DMS79 treated with DMSO at 0.1 percent for 48 hours (cell line): ENCODE results near the gene CLEC4F.

Experiments
- DNase-seq: peaks from one replicate; lab custom pipeline; 2025; lab: John Stamatoyannopoulos, UW

The CLEC4F gene, protein sequence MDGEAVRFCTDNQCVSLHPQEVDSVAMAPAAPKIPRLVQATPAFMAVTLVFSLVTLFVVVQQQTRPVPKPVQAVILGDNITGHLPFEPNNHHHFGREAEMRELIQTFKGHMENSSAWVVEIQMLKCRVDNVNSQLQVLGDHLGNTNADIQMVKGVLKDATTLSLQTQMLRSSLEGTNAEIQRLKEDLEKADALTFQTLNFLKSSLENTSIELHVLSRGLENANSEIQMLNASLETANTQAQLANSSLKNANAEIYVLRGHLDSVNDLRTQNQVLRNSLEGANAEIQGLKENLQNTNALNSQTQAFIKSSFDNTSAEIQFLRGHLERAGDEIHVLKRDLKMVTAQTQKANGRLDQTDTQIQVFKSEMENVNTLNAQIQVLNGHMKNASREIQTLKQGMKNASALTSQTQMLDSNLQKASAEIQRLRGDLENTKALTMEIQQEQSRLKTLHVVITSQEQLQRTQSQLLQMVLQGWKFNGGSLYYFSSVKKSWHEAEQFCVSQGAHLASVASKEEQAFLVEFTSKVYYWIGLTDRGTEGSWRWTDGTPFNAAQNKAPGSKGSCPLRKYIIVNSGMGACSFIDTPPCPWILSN

DNA sequence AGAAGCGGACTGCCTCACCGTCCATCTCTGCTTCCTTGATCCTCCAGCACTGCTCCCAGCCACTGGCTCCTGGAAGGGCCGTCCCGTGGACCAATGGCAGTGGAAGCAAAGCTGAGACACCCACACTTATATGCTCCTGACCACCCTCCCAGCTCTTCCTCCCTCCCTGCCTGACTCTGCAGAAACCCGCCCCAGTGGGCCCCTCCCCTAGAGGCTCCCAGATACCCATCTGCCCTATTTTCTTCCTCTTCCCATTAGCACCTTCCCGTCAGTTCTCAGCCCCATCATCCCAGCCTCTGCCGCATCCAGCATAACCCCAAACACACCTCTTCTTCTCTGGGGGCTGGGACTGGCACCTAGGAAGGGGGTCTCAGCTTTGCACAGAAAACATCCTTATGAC lies at the start of gene CLEC4F:
CLEC4F (minus strand) TSS at position 101 of the 400 bp plus-strand sequence; CDS start at position 25, 76 bp downstream.
- no peak for DNase-seq

DNA sequence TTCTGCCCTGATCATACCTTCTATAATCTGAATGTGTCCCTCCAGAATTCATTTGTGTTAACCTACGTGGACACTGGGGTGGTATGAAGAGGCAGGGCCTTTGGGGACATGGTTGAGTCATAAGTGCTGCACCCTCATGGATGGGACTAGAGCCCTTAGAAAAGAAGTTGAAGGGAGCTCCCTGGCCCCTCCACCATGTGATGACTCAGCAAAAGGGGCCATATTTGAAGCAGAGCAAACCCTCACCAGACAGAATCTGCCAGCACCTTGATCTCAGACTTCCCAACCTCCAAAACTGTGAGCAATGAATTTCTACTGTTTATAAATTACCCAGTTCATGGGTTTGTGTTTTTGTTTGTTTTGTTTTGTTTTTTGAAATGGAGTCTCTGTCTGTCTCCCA lies 48.6 kb upstream of the CLEC4F start:
- no peak for DNase-seq

DNA sequence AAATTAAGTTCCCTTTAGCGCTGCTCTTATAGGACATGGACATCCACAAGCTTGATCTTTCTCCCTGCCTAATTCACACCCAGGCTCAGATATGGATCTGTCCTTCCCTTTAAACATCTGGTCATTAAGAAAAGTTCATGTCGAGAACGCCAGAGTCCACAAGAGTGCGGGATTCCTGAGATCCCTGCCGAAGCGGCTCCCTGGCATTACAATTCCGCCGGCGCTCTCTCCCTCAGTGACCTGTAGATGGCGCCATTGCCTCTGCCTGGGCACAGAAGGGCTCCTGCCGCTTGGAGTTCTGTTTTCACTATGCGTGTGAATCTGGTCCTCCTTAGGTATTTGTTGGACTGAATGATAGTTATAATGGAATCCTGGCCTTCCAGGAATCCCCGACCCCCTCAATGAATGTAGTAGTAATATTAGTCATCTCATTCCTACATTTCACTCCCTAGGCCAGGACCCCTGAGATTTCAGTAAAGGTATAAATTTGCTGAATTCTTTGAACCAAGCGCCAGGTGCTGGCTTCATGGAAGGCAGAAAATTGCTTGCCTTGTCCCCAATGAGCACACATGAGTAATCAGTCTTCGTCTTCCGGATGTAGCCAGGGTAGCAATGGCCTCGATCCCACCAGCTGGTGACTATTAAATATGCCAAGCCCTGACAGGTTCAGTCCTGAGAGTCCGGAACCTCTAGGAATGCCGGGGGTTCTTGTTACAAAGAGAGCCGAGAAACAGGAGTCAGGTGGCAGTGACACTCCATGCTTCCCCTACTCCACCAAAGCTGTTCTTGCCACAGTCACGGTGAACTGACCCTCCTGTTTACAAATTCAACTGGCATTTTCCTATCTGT lies 41.6 kb upstream of the CLEC4F start:
- DNase-seq = peak; percentile 73

DNA sequence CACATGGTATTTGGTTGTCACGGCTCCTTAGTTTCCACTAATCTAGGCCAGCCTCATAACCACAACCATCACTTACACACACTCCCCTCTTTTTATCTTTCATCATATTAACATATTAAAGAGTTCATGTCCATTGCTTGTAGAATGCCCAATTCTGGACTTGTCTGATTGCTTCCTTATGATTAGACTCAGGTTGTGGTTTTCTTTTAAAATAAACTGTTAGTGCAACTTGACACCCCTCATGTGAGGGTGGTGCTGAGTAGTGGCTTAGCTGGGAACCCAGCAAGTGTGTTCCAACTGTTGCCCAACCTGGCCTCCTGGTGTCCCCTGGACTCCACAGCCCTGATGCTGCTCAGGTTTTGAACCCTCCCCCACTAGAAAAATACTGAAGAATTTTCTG lies 35.3 kb upstream of the CLEC4F start:
- no peak for DNase-seq

DNA sequence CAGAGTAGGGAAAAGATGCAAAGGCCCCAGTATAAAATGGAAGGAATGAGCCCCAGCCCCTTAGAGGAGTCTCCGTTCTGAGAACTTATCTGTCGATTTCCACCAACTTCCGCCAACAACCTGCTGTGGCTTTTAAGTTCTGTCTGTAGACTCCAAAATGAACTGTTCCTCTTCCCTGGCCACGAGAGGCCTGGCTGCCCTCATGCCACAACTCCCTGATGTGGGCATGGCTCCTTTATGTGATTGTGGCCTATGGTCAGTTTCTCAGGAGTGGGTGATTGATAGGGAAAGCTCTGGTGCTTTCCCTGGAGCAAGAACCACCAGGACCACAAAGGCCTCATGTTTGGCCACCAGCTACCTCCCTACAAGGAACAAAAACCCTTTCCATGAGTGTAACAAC lies 34.0 kb upstream of the CLEC4F start:
- no peak for DNase-seq

DNA sequence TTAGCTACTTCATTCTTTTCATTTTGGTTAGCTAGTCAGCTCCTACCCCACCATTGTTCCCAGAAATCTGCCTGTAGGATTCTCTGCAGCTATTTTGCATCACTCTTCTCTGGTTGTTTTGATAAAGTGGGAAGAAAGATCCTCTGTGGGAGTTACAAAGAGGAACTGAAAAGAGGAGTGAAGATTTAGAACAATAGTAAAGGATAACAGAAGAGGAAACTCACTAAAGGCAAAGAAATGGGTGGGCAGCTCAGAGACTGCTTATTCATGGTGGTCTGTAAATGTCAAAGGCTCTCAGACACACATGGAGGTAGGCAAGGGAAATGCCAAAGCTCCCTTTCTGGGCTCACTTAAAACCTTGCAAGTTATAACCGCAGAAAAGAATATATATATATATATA lies 32.4 kb upstream of the CLEC4F start:
- DNase-seq = no peak

DNA sequence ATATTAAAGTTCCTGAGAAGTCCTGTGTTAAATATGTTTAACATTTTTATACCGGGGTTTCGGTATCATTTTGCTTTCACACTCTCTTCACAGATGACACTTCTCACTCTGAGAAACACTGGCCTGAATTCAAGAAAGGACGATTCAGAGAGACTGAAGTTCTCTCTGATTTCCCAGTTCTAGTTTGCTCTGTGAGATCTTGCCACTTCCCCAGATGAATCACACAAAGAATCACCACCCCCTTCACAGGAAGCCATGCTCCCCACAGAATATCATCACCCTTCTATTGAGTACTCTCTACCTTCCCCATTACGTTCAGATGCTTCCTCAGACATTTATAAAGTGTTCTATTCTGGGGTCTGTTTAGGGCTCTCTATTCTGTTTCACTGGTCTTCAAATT lies 31.3 kb upstream of the CLEC4F start:
- DNase-seq = no peak

DNA sequence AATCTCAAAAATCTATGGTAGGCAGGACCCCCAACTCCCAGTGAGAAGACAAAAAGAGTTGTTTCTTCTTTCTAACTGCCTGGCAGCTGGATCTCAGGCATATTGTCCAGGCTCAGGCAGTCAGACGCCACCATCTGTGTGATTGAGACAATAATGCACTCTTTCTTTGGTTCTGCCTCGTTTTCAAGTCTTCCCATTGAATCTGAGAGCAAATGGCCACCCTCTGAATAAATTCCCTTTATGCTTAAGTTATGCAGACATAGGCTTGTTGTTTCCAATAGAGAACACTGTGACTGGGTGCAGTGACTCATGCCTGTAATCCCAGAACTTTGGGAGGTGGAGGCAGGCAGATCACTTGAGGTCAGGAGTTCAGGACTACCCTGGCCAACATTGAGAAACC lies 30.5 kb upstream of the CLEC4F start:
- DNase-seq = no peak

DNA sequence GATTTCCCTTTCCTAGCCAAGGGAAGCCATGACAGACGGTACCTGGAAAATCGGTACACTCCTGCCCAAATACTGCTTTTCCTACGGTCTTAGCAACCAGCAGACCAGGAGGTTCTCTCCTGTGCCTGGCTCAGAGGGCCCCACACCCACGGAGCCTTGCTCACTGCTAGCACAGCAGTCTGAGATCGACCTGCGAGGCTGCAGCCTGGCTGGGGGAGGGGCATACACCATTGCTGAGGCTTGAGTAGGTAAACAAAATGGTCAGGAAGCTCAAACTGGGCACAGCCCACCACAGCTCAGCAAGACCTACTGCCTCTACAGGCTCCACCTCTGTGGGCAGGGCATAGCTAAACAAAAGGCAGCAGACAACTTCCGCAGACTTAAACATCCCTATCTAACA lies 22.0 kb upstream of the CLEC4F start:
- no peak for DNase-seq

DNA sequence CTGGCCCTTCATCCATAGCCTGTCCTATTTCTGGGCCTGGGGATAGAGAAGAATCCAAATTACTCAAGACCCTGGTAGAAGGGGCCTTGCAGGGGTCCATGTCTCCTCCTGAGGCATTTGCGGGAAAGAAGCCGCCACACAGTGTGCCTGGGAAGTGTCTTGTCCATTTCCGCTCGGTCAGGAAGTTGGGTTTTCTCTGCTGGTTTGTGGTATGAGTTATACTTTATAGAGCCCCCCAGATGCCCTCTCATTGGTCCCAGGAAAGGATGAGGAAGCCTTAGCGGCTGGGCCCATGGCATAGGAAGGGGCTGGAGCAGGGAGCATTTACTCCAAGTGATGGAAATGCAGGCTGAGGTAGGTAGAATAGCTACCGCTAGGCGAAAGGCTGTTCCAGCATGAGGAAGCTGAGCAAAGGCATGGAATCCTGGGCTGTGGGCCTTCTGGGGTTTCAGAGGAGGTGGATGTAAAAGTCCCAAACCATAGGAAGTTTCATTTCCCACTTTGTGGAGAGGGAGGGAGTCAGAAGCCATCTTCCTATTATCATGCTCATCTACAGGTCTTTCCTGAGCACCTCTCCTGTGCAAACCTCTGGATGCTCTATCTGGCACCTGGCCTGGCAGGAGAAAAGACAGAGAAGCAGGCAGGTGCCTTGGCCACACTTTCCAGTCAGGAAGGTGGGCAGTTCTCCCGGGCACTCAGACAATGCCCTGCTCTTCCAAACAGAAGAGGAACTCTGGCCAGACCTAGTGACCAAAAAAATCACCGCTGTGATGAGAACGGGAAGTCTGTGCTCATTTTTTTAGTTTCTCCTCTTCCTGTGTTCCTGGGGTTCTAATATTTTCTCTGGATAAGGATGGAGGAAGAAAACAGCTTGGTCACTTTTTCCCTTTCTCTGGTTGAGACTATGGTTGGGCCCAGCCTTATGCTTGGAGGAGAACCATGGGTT lies 17.9 kb upstream of the CLEC4F start:
- DNase-seq = no peak

DNA sequence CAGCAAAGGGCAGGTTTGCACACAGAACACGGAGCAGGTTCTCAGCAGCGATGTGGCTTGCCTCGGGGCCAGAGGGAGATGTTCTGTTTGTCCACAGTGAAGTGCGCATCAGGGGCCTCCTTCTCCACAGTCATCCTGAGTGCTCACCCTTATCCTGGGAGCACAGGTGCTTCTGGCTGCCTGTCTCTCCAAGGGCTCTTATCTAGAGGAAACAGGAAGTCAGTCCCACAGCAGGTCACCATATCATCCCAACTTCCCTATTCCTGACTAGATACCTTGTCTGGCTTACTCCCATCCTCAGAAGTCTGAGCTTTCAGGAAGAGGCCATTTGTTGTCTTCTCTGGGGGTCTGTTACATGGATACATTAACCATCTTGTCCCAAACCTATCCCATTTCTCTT lies 15.2 kb upstream of the CLEC4F start, which contains the start of gene CD207:
CD207 (minus strand) TSS at position 174 of the 400 bp plus-strand sequence; CDS start at position 134, 40 bp downstream.
- no peak for DNase-seq

DNA sequence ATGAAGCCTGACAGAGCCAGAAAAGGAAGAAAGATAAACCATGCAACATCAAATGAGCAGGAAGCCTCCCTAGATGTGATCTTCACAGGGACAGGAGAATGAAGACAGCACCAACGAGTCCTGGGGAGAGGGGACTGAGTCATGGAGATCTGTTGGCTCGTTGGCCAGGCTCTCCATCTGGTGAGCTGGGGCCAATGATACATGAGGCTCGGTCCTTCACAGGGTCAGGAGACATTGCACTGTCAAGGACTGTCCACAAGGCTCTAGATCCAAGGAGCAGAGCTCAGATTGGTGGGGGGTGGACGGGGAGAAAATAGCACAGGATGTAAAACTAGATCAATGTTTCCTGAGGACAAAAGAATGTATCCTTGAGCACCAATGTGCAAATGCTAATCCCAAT lies 14.5 kb upstream of the CLEC4F start:
- no peak for DNase-seq

DNA sequence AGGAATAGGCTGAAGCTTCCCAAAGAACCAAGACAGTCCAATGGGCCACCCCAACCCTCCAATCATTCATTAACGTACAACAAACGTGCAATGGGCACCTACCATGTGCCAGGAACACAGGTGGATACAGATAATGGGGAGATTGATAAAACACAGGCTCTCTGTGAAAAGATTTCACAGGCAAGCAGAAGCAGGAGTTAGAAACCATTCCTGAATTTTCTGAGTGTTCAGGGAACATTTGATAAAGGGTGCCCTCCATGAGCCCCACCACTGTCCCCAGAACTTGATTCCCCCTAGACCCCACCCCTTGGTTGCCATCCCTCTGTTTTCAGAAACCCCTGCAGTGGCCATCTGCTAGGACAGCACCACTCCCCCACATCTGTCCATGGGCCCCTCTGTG lies 13.7 kb upstream of the CLEC4F start:
- DNase-seq = no peak

DNA sequence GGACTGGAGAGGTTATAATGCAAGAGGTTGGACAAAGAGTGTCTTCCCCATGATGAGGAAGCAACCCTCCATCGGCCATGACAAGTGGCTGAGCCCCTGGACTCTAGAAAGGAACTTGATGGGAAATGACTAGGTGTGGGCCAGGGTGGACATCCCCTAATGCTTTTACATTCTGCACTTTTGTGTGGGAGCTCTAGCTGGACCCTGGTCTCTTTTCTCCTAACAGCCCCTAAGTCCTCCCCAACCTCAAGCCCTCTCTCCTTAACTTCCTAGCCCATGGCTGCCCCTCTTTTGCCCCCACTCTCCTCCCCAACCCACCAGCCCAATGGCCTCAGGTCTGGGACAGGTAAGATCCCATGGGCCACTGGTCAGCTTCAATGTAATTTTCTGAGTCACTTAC lies 12.8 kb upstream of the CLEC4F start:
- no peak for DNase-seq

DNA sequence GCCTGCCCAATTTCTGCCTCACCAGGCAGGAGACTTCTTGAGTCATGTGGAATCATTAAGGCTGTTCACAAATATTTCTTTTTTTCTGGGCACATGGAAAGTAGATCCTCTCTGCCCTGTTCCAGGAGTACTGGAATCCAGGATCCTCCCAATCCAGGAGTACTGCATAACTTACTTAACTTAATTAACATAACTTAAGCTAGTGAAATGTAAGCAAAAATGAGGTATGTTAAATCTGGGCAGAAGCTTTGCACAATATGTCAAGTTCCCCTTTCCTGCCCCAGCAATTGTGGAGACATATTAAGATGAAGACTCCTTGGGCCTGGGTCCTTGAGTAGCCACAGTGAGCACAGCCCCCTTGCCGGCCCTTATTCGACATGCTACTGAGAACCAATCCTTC lies 12.0 kb upstream of the CLEC4F start:
- DNase-seq = no peak

DNA sequence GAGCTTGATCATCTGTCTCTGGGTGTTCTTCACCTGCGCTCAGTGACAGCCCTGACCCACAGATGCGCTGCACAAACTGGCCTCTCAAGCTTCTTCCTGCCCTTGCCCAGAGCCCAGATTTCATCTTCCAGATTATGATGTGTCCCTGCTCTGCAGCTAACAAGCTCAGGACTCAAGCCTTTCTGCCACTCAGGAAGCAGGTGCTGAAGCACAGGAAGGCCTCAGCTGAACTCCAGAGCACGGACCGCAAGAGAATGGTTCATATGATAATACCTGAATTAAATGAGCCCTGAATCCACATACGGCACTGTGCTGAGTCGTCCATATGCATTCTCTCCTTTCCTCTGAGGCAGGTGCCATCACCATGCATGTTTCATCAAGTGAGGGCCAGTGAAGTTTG lies 11.5 kb upstream of the CLEC4F start:
- DNase-seq = no peak

DNA sequence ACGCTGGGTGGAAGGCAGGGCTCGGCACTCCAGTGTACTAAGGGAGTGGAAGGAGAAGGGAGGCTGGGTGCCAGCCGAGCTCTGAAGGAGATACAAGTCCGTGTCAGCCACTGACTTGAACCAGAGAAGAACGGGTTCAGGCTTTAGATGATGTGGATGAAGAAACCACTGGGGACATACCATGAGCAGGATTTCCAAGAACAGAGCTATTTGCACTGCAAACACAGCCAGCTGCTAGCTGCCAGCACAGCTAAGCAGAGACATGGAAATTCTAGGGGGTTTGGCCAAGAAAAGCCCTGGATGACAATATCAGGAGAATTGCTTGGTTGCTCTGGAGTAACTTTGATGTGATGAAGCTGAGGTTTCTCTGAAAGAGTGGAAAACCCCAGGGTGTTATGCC lies 10.0 kb upstream of the CLEC4F start:
- DNase-seq = no peak

DNA sequence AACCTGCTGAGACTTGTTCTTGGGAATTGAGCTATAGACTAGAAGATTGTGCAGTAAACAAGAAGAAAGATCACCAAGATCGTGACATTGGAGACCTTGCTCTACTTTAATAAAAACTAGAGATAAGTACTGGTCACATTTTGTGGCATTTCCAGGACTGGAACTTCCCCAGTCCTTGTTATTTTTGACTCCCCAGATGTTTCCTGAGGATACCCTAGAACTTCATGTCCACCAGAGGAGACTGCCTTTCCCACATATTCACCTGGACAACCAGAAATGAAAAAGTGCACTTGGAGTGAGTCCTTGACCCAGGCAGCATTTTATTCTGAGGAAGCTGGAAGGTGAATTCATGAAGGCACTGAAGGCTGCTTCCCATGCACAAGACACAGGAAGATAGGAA lies 9.5 kb upstream of the CLEC4F start:
- no peak for DNase-seq

DNA sequence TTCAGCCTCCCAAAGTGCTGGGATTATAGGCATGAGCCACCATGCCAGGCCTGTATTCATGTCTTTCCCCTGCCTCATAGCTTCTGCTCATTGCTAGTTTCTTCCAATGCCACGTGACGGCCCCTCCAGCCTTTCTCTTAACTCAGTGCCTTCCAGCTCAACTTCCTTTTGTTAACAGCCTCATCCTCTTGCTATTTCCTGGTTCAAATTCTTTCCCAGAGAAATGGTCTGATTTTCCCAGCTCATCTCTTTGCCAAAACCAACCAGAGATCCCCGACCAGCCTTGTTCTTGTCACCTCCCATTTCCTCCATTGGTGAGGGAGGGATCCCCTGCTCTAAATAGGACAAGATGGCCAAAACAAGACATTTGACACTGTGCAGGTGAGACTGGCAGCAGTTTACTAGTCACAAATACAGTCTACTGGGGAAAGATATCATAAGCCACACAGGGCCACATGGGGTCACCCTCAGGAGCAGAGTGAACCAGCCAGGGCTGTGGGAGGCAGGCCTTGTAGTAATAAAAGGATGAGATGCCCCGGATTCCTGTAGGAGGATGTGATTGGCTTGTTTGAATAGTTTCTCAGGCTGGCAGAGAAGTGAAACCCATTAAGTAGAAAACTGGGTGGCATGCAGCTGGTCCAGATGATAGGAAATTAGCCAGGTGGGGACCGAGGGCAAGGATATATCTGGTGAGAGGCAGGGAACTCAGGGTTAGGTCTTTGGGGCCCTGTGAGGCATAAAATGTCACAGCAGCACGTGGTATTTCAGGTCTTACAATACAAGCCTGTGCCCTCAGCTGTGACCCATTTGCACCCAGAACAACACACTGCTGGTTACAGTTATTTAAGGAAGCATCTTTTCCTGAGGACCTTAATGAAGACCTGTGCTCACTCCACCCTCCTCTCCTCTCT lies 8.8 kb upstream of the CLEC4F start:
- DNase-seq = no peak

DNA sequence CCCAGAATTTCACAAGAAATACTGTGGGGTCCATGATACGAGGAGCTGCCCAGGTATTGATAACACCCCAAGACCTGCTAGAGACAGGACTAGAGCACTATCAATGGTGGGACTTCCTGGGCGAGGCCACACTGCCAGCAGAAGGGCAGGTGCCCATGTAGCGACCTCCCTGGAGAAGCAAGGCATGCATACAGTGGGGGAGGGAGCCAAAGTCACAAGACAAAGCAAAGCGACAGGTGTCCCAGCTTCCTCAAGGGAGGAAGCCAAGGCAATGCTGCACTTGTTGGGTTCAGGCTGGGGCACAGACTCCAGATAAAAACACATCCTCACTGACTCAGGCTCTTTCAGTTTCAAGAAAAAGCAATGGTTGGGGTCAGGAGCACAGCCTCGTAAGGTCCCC lies 7.7 kb upstream of the CLEC4F start:
- no peak for DNase-seq

DNA sequence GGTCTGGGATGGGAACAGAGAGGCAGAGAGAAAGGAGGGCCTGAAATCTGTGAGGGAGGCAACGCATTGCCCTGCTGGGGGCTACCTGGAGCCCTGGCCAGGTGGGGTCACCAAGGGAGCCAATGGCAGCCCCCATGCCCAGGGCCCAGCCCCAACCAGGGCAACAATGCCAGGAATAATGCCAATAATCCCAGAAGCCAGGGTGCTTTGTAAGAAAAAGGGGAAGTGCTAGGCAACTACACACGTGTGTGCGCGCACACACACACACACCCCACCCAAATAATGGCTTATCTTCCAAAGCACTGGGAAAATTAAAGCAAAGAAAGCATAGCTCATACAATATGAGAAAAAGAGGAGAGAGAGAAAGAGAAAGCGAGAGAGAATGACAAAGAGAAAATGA lies 7.0 kb upstream of the CLEC4F start:
- no peak for DNase-seq
